T-helper 1 cell treated with Interleukin-12 subunit alpha and Interleukin-12 subunit beta and Interleukin-4 antibody, amounts not matched to agents 30 ng/mL and 1 ng/mL, for 36 hours (primary cell): ENCODE measurements around the gene KCNN1. TPM values are rescaled to one million over a fixed set of nuclear protein-coding genes. Genes with fewer than 3 reads are reported as not detected.

ENCODE experiments used
- intact Hi-C: fragments of 100-400 bp; cut with micrococcal nuclease; formaldehyde crosslinking; loops from one replicate; pipeline ENCODE4 v1.15.1; 2024
- total RNA-seq: library from RNA; stranded (reverse); gene quantifications from 2 replicates; pipeline ENCODE4 v1.2.3, GENCODE V29; 2022

Gene KCNN1
- total RNA-seq, 1 donor from 2014 or later, result 0.20 TPM

DNA sequence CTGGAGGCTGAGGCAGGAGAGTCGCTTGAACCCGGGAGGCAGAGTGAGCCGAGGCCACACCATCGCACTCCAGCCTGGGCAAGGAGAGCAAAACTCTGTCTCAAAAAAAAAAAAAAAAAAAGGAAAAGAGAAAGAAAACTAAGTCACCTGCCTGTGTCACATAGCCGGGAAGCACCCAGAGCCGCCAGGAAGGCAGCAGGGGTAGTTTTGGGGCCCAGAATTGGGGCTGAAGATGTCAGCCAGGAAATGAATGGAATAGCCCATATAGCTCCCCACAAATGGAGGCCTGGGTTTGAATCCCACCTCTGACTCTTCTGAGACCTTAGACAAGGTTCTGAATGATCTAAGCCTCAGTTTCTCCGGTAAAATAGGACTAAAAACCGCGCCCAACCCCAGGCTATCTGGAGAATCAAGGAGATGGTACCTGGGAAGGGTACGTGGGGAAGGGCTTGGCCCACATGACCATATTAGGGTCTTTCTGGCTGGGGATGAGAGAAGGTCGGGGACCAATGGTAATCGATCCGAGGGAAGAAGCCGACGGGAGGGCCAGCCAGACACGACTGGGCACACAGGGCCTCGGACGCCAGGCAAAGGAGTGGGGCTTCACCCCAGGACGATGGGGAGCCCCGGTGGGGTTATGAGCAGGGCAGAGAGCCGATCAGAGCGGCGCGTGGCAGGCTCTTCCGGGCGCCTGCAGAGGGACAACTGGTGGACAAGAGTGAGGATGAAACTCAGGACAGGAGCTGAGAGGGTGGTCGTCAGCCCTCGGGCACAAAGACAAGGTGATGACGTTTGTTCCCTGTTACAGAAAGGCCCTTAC lies 19.7 kb upstream of the KCNN1 start:
- intact Hi-C loops, result loop anchor here (1.0 to 5.0 kb wide), 7 partner anchors 9 to 470 kb away; partner anchors contain the start of genes IFI30, MPV17L2 and SSBP4

DNA sequence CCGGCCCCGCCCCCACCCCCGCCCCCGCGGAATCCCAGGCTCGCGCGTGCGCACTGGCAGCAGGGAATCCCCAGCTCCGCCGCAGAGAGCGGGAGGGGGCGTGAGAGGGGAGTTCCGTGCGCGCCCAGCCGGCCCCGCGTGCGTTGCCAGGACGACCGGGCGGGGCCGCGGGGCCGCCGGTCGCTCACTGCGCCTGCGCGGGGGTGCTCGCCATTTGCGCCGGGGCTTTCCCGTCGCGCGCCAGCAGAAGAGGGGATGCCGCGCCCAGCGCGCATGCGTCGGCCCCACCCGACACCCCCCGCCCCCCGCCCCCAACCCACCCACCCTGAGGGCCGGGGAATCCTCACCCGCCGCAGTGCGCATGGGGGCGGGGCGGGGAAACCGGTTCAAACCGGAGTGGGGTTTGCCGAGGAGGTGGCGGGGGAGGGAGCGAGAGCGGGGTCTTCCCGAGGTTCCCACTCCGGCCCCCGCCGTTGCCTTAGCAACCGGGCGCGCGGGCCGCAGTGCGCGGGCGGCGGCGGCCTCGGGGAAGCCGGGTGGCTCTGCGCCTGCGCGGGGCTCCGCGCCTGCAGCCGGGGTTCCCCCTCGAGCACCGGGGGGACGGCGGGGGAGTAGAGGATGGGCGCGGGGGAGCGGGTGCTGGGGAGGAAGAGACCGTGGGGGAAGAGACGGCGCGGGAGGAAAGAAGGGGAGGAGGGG lies 18.9 kb upstream of the KCNN1 start:
- intact Hi-C loops, result loop anchor here (1.0 to 5.0 kb wide), 6 partner anchors 16 to 469 kb away; partner anchors contain the start of genes IFI30, MPV17L2 and SSBP4

DNA sequence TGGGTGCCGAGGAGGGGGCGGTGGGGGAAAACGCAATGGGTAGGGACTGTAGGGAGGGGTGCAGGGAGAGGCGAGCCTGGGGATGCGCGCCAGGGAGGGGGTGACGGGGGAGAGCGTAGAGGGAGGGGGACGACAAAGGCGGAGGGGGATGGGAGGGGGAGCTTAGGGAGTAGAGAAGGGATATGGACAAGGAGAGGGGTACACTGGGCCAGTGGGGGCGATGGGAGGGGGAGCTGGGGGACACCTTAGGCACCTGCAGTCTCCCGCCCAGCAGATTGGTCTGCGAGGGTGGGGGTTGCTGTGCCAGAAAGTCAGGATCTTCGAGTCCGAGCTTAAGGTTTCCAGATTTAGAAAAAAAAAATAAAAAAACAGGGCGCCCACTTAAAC lies 18.4 kb upstream of the KCNN1 start:
- intact Hi-C loops, result loop anchor here (1.0 to 5.0 kb wide), 4 partner anchors 204 to 469 kb away; partner anchors contain the start of genes IFI30, MPV17L2 and SSBP4

DNA sequence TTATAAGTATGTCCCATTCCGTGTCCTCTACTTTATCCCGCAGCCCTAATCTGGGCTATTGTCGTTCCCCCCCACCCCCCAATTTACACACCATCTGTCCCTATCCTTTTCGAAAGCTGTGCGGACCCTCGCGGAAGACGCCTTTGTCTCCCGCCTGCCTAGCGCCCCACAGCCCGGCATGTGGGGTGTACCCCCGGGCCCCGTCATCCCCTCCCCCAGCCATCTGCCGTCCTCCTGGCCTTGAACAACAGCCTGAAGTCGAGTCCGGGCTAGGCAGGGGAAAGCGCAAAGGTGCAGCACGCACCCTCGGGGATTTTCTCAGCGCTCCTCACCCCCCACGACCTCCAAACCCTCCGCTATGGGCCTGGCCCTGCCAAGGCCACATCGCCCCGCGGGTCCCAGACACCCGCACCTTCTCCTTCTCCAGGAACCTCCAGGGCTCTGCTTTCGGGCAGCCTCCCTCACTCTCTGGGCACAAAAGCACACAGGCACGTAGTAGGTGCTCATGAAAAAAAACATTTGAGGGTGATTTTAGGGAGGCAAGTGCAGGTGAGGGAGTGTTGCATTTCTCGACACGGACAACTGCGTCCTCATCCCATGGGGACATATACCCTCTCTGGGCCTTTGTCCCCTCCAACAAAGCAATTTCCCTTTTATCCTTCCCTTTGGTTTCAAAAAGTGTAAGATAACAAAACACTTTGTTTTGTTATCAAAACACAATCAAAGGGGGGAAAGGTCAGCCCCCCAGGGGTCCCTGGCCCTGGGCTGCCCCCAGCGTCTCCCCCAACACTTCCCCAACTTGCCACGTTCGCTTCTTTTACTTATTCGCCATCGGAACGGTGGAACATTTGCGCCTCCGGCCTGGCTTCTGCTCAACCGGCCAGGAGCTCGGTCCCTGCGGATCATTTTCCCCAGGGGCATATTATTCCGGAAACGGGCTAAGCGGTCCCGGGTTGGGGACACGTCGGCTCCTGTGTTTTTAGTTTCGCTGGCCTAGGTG lies 17.7 kb upstream of the KCNN1 start:
- intact Hi-C loops, result loop anchor here (1.0 to 5.0 kb wide), 4 partner anchors 203 to 468 kb away; partner anchors contain the start of genes IFI30, MPV17L2 and SSBP4

DNA sequence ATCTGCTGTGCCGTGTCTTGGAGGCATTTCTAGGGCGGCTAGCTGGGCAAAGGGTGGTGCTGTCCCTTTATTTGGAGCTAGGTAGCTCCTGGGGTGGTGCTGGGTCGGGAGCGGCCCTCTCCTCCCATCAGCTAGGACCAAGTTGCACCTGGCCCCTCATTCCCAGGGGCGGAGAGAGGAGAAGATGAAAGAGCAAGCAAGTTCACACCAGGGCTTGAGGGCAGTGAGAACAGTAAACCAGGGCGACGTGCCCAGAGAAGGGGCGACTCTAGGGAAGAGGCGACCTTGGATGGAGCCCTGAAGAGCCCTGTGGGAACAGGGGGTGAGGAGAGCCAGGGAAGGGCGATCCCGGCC lies 17.0 kb upstream of the KCNN1 start:
- intact Hi-C loops, result loop anchor here (5.0 kb wide), 3 partner anchors 222 to 467 kb away; partner anchors contain the start of genes IFI30, MPV17L2 and SSBP4

DNA sequence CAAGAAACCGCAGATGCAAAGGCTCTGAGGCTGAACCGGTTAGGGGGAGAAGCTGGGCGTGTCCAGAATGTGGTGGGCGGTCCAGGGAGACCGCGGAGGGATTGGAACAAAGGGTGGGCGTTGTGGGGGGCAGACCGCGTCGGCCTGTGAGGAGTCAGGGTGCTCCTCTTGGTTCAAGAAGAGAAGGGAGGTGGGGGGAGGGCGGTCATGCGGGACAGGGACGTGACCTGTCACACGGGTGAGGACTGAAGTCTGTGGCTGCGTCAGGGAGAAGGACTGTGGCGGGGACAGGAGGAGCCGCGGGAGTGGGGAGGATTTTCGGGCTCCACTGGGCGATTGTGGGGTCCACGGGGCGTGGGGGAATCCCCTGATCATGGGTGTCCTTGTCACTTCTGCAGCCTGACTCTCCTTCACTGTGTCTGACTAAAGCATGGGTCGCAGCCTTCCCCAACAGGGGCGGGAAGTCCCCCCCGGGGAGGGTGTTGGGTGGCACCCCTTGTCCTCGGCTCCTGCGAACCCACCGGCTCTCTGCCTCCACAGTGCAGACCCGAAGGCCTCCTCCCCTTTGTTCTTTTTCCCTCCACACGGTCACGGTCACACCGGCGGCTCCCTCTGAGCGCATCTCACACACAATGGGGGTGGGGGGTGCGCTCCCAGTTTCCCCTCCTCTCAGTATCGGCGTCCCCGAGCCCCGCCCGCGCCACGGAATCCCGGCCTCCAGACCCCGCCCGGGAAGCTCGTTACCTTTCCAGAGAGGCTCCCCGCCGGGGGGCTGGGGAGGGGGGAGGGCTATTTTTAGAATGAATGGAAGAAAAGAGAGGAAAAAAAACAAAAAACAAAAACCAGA lies 16.4 kb upstream of the KCNN1 start:
- intact Hi-C loops, result no loop called here

DNA sequence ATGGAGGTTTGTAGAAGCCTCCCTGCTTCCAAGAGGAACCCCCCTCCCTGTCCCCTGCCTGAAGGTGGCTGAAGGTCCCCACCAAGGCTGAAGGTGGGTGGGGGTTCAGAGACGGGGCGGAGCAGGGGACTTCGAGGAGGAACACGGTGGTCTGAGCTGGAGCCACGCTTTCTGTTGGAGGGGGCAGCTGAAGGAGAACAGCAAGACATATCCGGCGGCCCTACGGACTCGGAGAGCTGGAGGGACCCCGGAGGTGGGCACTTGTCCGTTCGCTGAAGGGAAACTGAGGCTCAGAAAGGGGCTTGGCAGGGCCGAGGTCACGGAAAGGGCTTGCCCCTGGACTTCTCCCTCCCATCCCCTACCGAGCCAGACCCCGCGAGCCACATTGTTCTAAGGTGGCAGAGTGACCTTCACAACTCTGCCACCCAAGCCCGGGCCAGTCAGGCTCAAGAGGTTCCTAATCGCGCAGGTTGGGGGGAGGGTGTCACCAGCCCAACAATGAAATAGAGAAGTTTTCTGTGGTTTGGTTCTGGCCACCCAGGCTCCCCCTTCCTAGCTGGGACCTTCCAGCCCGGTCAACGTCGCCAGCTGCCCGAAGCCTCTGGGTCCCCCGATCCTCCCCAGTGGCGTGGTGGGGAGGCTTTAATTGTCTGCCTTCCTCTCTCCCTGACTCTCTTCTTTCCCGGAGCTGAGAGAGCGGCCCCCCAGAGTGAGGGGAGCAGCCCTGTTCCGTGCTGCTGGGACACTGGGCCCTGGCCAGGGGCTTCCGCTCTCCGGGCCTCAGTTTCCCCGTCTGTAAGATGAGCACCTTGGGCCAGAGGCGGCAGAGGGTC lies 15.5 kb upstream of the KCNN1 start:
- intact Hi-C loops, result no loop called here

DNA sequence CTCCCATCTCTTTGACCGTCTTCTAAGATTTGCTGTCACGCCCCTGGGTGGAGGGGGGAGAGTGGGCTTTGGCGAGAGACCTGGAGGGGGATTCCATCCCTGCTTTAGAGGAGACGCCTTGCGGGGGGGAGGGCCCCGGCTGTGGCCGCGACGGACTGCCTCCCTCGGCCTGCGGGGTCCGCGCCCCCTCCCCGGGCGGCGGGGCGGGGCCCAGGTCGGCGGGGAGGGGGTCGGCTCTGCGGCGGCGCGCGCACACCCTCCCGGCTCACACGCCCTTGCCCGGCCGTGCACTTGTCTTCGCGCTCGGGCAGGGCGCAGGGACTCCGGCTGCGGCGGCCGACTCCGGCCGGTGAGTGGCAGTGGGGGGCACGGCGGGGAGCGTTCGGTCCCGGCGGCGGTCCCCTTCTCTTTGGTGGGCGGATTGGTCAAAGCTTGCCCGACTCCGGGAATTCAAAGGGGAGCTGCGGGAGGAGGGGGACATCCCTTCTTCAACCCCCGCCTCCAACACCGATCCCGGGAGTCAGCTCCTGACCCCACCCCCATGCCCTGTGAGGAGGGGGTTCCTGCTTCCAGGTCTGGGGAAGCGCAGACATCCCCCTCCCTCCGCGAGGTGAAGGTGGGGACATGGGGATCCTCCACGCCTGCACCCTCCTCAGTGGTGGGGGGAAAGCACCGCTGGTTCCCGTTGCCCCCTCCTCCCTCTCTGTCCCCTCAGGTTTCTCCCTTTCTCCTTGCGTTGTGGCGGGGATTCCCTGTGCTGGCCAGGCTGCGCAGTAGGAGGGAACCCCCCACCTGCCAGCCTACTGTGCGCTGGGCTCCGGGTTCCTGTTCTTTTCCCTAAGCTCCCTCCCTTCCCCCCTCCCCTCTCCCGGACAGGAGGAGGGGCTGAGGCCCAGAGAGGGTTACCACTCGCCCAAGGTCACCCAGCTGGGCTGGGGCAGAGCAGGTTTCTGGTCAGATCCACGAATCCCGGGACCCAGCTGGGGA lies 14.6 kb upstream of the KCNN1 start:
- intact Hi-C loops, result no loop called here

DNA sequence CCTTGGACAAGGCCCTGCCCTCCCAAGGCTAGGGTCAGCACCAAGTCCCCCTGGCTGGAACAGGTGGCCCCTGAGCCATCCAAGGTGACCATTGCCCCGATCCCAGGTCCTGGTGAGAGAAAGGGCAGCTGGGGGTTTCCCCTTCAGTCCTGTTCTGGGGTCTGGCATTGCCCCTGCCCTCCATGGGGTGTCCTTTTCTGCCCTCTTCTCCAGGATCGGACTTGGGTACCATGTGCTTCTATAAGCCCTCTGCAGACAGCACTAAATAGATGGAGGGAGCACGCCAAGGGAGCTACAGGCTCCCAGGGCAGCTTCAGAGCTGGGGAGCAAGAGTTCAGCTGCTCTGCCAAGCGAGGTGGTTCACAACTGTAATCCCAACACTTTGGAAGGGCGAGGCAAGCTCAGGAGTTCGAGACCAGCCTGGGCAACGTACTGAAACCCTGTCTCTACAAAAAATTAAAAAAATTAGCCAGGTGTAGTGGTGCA lies 13.5 kb upstream of the KCNN1 start:
- intact Hi-C loops, result no loop called here

DNA sequence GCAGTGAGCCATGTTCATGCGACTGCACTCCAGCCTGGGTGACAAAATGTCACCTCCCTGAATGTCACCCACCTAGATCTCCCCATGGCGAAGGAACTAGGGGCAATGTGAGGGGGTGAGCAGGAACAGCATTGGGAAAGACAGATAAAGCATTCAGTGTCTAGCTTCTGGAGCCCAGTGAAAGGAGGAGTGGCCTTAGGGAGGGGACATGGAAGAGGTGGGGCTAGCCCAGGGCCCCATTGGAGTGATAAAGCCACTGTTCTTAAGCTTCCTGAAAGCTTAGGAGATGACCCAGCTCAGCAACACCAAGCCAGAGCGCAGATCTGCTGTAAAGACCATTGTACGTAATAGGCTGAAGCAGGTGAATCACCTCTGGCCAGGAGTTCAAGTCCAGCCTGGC lies 13.0 kb upstream of the KCNN1 start:
- intact Hi-C loops, result no loop called here

DNA sequence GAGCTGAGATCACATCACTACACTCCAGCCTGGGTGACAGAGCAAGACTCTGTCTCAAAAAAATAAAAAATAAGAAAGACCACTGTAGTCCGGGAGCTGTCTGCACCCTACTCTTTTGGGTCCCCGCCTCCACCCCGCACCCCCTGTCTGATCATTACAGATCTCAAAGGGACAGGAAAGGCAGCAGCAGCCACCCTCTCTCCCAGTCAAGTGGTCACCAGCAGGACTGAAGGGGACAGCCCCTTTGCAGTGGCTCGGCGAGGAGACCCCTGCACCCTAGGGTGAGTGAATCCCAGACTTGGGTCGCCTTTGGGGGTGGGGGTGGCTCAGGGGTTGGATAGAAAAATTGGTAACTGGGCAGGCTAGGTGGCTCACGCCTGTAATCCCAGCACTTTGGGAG lies 12.5 kb upstream of the KCNN1 start:
- intact Hi-C loops, result no loop called here

DNA sequence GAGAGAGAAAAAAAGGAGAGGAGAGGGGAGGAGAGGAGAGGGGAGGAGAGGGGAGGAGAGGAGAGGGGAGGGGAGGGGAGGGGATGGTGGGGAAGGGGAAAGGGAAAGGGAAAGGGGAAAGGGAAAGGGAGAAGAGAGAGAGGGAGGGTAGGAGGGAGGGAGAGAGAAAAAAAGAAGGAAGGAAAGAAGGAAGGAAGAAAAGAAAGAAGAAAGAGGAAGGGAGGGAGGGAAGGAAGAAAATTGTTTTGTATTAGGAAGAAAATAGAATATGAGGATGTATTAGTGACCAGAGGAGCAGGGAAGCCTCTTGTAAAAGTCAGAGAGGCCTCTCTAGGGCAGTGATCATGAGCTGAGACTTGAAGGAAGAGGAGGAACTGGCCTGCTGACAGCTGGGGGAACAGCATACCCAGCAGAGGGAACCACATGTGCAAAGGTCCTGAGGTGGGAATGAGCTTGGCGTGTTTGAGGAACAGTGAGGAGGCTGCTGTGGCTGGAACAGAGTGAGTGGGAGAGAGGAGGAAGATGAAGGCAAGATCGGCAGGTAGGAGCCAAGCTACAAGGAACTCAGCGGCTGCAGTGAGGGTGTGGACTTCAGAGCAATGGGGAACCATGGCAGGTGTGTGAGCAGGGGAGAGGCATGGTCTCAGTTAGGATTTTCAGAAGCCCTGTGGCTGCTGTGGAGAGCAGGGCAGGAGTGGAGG lies 9.6 kb upstream of the KCNN1 start:
- intact Hi-C loops, result no loop called here

DNA sequence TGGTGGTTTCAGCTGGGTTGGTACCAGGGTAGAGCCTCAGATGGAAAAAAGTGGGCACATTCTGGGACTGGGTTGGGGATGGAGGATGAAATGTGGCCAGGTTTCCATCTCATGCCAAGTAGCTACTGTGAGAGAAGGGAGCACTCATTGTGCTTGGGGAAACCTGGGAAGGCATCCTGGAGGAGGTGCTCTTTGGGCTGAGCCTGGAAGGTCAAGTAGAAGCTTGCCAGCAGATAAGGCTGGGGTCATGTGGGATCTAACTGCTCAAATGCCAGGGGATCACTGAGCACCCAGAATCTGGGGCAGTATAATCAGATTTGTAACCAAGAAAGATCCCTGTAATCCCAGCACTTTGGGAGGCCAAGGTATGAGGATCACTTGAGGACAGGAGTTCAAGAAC lies 9.0 kb upstream of the KCNN1 start:
- intact Hi-C loops, result no loop called here

DNA sequence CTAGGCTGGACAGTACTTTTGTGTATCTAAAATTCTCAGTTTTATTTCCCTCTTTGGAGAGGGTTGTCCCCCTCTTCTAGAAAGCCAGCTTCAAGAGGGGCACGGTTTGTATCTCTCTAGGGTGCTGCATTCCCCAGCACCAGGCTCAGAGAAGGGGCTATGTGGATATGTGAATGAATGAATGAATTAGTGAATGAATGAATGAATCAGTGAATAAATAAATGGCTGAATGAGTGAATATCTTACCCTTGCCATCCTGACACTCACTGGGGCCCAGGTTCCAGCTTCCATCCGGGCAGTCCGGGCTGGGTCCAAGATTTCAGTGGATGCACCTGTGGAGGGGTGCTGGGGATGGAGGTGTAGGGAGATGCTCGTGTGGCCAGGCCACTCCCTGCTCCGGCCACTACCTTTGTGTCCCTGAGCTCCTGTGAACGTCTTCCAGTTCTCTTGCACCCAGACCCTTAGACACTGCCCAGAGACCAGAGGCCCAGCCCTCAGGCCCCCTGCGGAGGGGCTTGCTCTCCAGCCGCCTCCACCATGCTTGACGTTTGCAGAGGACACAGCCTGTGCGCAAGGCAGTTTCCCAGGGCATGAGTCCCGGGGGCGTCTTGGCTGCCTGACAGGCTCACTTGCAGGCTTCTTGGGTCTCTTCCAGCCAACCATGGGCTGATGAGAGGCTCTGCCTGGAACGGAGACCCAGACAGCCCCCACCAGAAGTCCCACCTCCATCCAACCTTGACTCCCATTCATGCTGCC lies 2.8 kb upstream of the KCNN1 start:
- intact Hi-C loops, result no loop called here

DNA sequence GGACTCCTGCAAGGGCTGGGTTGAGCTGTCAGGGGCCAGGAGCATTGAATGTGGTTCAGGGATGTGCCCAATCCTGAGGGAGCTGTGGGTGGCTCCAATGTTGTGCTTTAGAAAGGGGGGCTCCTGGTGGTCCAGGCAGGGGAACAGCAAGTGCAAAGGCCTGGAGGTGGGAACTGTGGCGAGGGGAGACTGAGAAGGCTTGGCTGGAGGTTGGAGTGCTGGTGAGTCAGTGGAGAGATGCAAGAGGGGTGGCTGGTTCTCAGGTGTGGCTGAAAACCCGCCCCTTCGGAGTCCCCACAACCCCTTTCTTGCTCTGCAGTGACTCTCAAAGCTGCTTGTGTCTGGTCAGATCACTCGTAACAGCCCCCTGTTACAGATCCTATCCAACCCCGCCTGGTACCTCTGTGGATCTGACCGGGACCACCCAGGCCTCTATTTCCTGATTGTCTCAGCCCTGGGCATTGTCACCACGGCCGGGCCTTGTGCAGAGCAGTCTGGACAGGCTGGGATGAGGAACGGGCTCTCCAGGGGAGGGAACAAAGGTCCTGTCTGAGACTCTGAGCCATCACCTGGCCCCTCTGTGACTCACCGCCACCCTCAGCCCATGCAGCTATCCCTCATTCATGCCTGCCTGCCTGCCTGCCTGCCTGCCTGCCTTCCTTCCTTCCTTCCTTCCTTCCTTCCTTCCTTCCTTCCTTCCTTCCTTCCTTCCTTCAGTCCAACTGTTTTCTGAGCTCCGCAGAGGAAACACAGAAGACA lies 1.4 kb upstream of the KCNN1 start:
- intact Hi-C loops, result no loop called here

DNA sequence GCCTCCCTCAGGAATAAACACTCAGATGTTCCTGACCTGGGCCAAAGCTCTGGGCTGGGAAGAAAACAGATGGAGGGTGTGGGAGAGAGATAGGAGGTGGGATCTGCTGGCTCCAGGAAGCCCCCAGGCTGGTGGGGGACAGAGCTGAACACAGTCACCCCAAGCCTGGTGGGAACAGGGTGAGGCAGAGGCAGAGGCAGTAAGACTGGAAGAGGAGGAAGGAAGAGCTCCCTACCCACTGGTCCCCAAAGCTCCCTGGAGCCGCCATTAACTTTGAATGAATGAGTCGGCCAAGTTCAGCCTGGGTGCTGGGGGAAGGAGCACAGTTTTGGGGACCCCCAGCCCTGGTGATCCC lies 801 bp upstream of the KCNN1 start:
- intact Hi-C loops, result no loop called here
